ENCODE data around the gene FBXO27.

DNA sequence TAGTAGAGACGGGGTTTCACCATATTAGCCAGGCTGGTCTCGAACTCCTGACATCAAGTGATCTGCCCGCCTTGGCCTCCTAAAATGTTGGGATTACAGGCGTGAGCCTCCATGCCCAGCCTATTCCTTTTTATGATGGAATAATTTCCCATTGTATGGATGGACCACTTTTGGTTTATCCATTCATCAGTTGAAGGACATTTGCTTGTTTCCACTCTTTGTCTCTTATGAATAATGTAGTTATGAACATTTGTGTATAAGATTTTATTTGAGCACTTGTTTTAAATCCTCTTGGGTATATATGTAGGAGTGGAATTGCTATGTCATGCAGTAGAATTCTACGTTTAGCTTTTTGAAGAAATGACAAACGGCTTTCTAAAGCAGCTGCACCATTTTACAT, 23.3 kb downstream of the FBXO27 start:
- TF ChIP-seq, protein P1, sequence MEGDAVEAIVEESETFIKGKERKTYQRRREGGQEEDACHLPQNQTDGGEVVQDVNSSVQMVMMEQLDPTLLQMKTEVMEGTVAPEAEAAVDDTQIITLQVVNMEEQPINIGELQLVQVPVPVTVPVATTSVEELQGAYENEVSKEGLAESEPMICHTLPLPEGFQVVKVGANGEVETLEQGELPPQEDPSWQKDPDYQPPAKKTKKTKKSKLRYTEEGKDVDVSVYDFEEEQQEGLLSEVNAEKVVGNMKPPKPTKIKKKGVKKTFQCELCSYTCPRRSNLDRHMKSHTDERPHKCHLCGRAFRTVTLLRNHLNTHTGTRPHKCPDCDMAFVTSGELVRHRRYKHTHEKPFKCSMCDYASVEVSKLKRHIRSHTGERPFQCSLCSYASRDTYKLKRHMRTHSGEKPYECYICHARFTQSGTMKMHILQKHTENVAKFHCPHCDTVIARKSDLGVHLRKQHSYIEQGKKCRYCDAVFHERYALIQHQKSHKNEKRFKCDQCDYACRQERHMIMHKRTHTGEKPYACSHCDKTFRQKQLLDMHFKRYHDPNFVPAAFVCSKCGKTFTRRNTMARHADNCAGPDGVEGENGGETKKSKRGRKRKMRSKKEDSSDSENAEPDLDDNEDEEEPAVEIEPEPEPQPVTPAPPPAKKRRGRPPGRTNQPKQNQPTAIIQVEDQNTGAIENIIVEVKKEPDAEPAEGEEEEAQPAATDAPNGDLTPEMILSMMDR (conservative IDR thresholded peaks at IDR 0.05 in 1 of 2, IDR thresholded peaks at IDR 0.05 in 1 of 2; ENCODE audit: low read depth in 1 of 2, low read length in 2 of 2): no peak
- no peak for TF ChIP-seq EZH2 (IDR thresholded peaks at IDR 0.05; ENCODE audit: low read length, missing control alignments)
